Natural killer cell (primary cell): ENCODE measurements around the gene VWF. TPM values are rescaled to one million over a fixed set of nuclear protein-coding genes. Genes with fewer than 3 reads are reported as not detected.

Experiments
- ATAC-seq, 3 donors: fragments of 150-1000 bp in 2 of 3; fragments of 200-7000 bp in 1 of 3; cut with Tn5 transposase; 1 replicate in 1 of 3; 2 replicates in 2 of 3; pipeline ENCODE4 v1.10.0; 2021; ENCODE audit warnings: mild to moderate bottlenecking in 2 of 3, moderate library complexity in 2 of 3
- DNase-seq, 2 donors: peaks; one replicate each; pipeline versions ENCODE4 v3.0.0 to v3.0.0-alpha.2; 2013 to 2021; ENCODE audit warnings: mixed read lengths in 1 of 2
- H3K27ac ChIP-seq: one replicate; pipeline ENCODE4 v1.5.1; 2013; ENCODE audit warnings: mild to moderate bottlenecking, low read length
- H3K27me3 ChIP-seq: one replicate; pipeline ENCODE4 v1.6.1; 2013; ENCODE audit warnings: low read length; ENCODE audit not compliant: control insufficient read depth, insufficient read depth
- H3K36me3 ChIP-seq: one replicate; pipeline ENCODE4 v1.6.1; 2013; ENCODE audit warnings: low read length; ENCODE audit not compliant: control insufficient read depth, insufficient read depth
- H3K4me1 ChIP-seq: one replicate; pipeline ENCODE4 v1.6.1; 2013; ENCODE audit warnings: low read length; ENCODE audit not compliant: control insufficient read depth, insufficient read depth
- H3K4me3 ChIP-seq: one replicate; pipeline ENCODE4 v1.5.1; 2013; ENCODE audit warnings: low read length
- H3K9me3 ChIP-seq: one replicate; pipeline ENCODE4 v1.6.1; 2013; ENCODE audit warnings: low read length; ENCODE audit not compliant: control insufficient read depth, insufficient read depth
- H3K27ac Mint-ChIP-seq, 2 donors: one replicate each; pipeline ENCODE4 v1.8.0; 2022; ENCODE audit warnings: mild to moderate bottlenecking in 2 of 2, mixed read lengths in 2 of 2, moderate library complexity in 1 of 2
- H3K27me3 Mint-ChIP-seq, 2 donors: one replicate each; pipeline ENCODE4 v1.8.0; 2022; ENCODE audit warnings: low read depth in 2 of 2, mixed read lengths in 2 of 2
- H3K36me3 Mint-ChIP-seq: one replicate; pipeline ENCODE4 v1.8.0; 2022; ENCODE audit warnings: mixed read lengths
- H3K4me1 Mint-ChIP-seq, 2 donors: one replicate each; pipeline ENCODE4 v1.8.0; 2022; ENCODE audit warnings: mixed read lengths in 2 of 2
- H3K4me3 Mint-ChIP-seq: one replicate; pipeline ENCODE4 v1.8.0; 2022; ENCODE audit warnings: mild to moderate bottlenecking, moderate library complexity, mixed read lengths
- H3K9me3 Mint-ChIP-seq, 2 donors: one replicate each; pipeline ENCODE4 v1.8.0; 2022; ENCODE audit warnings: mixed read lengths in 2 of 2
- CTCF ChIP-seq: fragments of 200-600 bp; IDR thresholded peaks from one replicate; pipeline ENCODE4 v1.8.0; 2022; ENCODE audit warnings: antibody characterized with exemption
- WGBS: methylation state at CpG from one replicate; pipeline ENCODE4 v1.1.7; 2013; ENCODE audit warnings: missing lambda C conversion rate; ENCODE audit not compliant: insufficient coverage; 5-methylcytosine and 5-hydroxymethylcytosine counted together
- intact Hi-C: fragments of 100-400 bp; cut with micrococcal nuclease; formaldehyde crosslinking; loops from one replicate; pipeline ENCODE4 v1.14.2; 2022
- total RNA-seq, 4 donors: library from RNA; stranded (reverse); fragments of 120-200 nt in 1 of 4; gene quantifications; one replicate each; pipeline versions ENCODE4 v1.2.3 to v1.2.4, GENCODE V29; 2013 to 2022

VWF gene
- total RNA-seq, 3 donors from 2014 or later (not counting 1 experiment from before 2014, with no cell fraction given) = 0.14 to 0.95 (median 0.71) TPM

GRCh38 chr12:6116471-6117021, 7.9 kb downstream of the VWF start:
- Histone ChIP-seq H3K27ac (no peak overlapping the region), H3K4me3 (no peak overlapping the region), H3K36me3 (no peaks in the 10 kb centered on the region), H3K9me3 (no peaks in the 10 kb centered on the region), H3K27me3 (no peaks in the 10 kb centered on the region), H3K4me1 (peaks cover 5% of the 10 kb centered on the region)
- Mint-ChIP-seq H3K9me3 (no peaks in the 10 kb centered on the region), H3K27ac (no peak overlapping the region), H3K36me3 (no peaks in the 10 kb centered on the region), H3K4me1 (peaks cover 12 to 13% of the 10 kb centered on the region in 2 donors), H3K27me3 (no peaks in the 10 kb centered on the region), H3K4me3 (no peak overlapping the region)
- TF ChIP-seq CTCF = no peak
- 65% methylated on average over 14 of the region's 14 CpGs for WGBS
- no peak for DNase-seq
- ATAC-seq = no peak
- intact Hi-C loops = no loop called here

GRCh38 chr12:6115389-6115788, 9.1 kb downstream of the VWF start:
- Histone ChIP-seq H3K36me3 (no peaks in the 10 kb centered on the region), H3K9me3 (no peaks in the 10 kb centered on the region), H3K4me1 (peaks cover 5% of the 10 kb centered on the region), H3K27ac (no peak overlapping the region), H3K4me3 (no peak overlapping the region), H3K27me3 (no peaks in the 10 kb centered on the region)
- intact Hi-C loops = no loop called here
- DNase-seq = no peak
- H3K27me3 Mint-ChIP-seq = no peaks in the 10 kb centered on the region
- no peak overlapping the region for H3K4me3 Mint-ChIP-seq
- H3K27ac Mint-ChIP-seq = no peak overlapping the region
- no peak for TF ChIP-seq CTCF
- H3K9me3 Mint-ChIP-seq = no peaks in the 10 kb centered on the region
- WGBS = 77% methylated on average over 6 of the region's 6 CpGs
- no peaks in the 10 kb centered on the region for H3K36me3 Mint-ChIP-seq
- ATAC-seq = no peak
- H3K4me1 Mint-ChIP-seq = peaks cover 12 to 13% of the 10 kb centered on the region in 2 donors

DNA sequence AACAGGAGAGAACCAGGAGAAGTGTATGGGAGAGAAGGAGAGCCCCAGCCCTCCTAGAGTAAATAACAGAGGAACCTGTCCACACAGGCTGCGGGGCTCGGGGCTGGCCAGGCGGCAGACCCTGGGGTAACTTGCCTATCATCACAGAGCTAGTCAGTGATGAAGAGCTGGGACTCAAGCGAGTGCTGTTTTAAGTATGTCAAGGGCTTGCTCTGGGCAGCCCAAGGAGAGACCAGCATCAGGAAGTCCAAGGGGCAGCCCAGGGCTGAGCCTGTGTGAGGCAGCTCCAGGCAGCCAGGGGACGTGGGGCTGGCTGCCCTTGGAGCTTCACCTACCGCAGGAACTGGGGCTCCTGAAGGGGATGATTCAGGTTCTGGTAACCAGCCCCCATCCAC, 10.0 kb downstream of the VWF start:
- Histone ChIP-seq H3K4me1 (peaks cover 5% of the 10 kb centered on the region), H3K27ac (no peak overlapping the region), H3K4me3 (no peak overlapping the region), H3K27me3 (no peaks in the 10 kb centered on the region), H3K9me3 (no peaks in the 10 kb centered on the region), H3K36me3 (no peaks in the 10 kb centered on the region)
- Mint-ChIP-seq H3K36me3 (no peaks in the 10 kb centered on the region), H3K9me3 (no peaks in the 10 kb centered on the region), H3K27ac (no peak overlapping the region), H3K4me1 (peaks cover 12 to 13% of the 10 kb centered on the region in 2 donors), H3K27me3 (no peaks in the 10 kb centered on the region), H3K4me3 (no peak overlapping the region)
- no peak for DNase-seq
- WGBS = 92% methylated on average over 6 of the region's 6 CpGs
- no peak for ATAC-seq
- TF ChIP-seq CTCF = no peak
- intact Hi-C loops = no loop called here
